HCT116 (cell line): ENCODE results near the gene PRCD. TPM values are rescaled to one million over a fixed set of nuclear protein-coding genes. Genes with fewer than 3 reads are reported as not detected.
"Not testable (repeated sequence)": the region's sequence is repeated elsewhere in the genome, so short reads cannot be mapped to it uniquely, and the experiment has no call there.

Source experiments
- ATAC-seq: fragments of 200-7000 bp; cut with Tn5 transposase; 2 replicates; pipeline ENCODE4 v1.9.1; 2020; ENCODE audit warnings: mild to moderate bottlenecking, moderate library complexity
- BruUV-seq: library from RNA; stranded (reverse); fragments of 400-500 nt; replicated peaks from 2 replicates; lab custom pipeline; 2021; lab: Mats Ljungman, UMichigan
- CTCF ChIA-PET: fragments of 300-600 bp; sonication (Branson Sonifier 250); formaldehyde crosslinking; loops from one replicate; lab custom pipeline; 2021; ENCODE audit warnings: antibody characterized with exemption; lab: Charles Lee
- POLR2A ChIA-PET: fragments of 300-600, 350-600 bp; sonication (Branson Sonifier 250); formaldehyde crosslinking; loops from one replicate; lab custom pipeline; 2021; ENCODE audit warnings: antibody characterized with exemption; lab: Charles Lee
- RAD21 ChIA-PET, 2 experiments: fragments of 300-600 bp; sonication (Branson Sonifier 250); formaldehyde crosslinking; loops; one replicate each; lab custom pipeline; 2023; ENCODE audit warnings: low total read pairs in 2 of 2; ENCODE audit not compliant: uncharacterized antibody in 2 of 2, unreplicated experiment in 2 of 2, low non-redundant PET in 1 of 2; lab: Charles Lee
- DNase-seq: peaks from one replicate; pipeline ENCODE4 v3.0.0-alpha.2; 2010; ENCODE audit warnings: low read depth, low spot score
- H2AFZ ChIP-seq: fragments of 200-600 bp; shearing (Covaris generic), sonication (generic); 2 replicates; pipeline ENCODE4 v1.6.1; 2017; ENCODE audit warnings: low read depth, mixed run types, mixed read lengths, antibody characterized with exemption, low read length; ENCODE audit not compliant: poor library complexity, severe bottlenecking
- H3K27ac ChIP-seq: 2 replicates; pipeline ENCODE4 v1.5.1; 2012; ENCODE audit warnings: low read depth, low read length
- H3K27me3 ChIP-seq: fragments of 200-600 bp; sonication (generic); 2 replicates; pipeline ENCODE4 v1.6.1; 2016; ENCODE audit warnings: mixed run types, low read length, mixed read lengths; ENCODE audit not compliant: insufficient read depth
- H3K36me3 ChIP-seq, 2 experiments: fragments of 200-500 bp in 1 of 2; fragments of 200-600 bp in 1 of 2; sonication (Bioruptor generic) in 1 of 2; sonication (generic) in 1 of 2; 2 replicates each; pipeline versions ENCODE4 v1.5.1 to v1.6.1; 2014 to 2016; ENCODE audit warnings: low read length in 2 of 2, inconsistent platforms in 1 of 2, mixed read lengths in 1 of 2, mixed run types in 1 of 2; ENCODE audit not compliant: insufficient read depth in 2 of 2, control insufficient read depth in 1 of 2
- H3K4me1 ChIP-seq, 2 experiments: fragments of 200-600 bp in 1 of 2; sonication (generic) in 1 of 2; 2 replicates each; pipeline versions ENCODE4 v1.5.1 to v1.6.1; 2012 to 2017; ENCODE audit warnings: low read length in 2 of 2, inconsistent platforms in 1 of 2, mild to moderate bottlenecking in 1 of 2, mixed read lengths in 1 of 2, mixed run types in 1 of 2, moderate library complexity in 1 of 2; ENCODE audit not compliant: insufficient read depth in 2 of 2, control insufficient read depth in 1 of 2
- H3K4me2 ChIP-seq: fragments of 200-600 bp; sonication (generic); 2 replicates; pipeline ENCODE4 v1.6.1; 2017; ENCODE audit warnings: mixed run types, low read length, mixed read lengths
- H3K4me3 ChIP-seq, 2 experiments: fragments of 200-600 bp in 1 of 2; sonication (generic) in 1 of 2; replicated peaks in 1 of 2; 2 replicates each; pipeline ENCODE4 v1.5.1; 2011 to 2016; ENCODE audit warnings: low read length in 2 of 2, control low read depth in 1 of 2, low read depth in 1 of 2, mild to moderate bottlenecking in 1 of 2, mixed read lengths in 1 of 2, mixed run types in 1 of 2
- H3K79me2 ChIP-seq: fragments of 200-600 bp; sonication (generic); 2 replicates; pipeline ENCODE4 v1.6.1; 2017; ENCODE audit warnings: mild to moderate bottlenecking, mixed run types, low read length, moderate library complexity, mixed read lengths; ENCODE audit not compliant: insufficient read depth
- H3K9ac ChIP-seq: fragments of 200-600 bp; sonication (generic); 2 replicates; pipeline ENCODE4 v1.6.1; 2016; ENCODE audit warnings: low read length, mixed read lengths
- H3K9me2 ChIP-seq: fragments of 200-600 bp; sonication (generic), shearing (Covaris generic); 2 replicates; pipeline ENCODE4 v1.6.1; 2017; ENCODE audit warnings: mixed run types, mild to moderate bottlenecking, moderate library complexity; ENCODE audit not compliant: insufficient read depth
- H3K9me3 ChIP-seq, 2 experiments: fragments of 200-500 bp in 1 of 2; fragments of 200-600 bp in 1 of 2; sonication (Bioruptor generic) in 1 of 2; sonication (generic) in 1 of 2; 2 replicates each; pipeline ENCODE4 v1.6.1; 2014 to 2017; ENCODE audit warnings: low read length in 2 of 2, mixed read lengths in 2 of 2, inconsistent platforms in 1 of 2, low read depth in 1 of 2, mild to moderate bottlenecking in 1 of 2, mixed run types in 1 of 2, moderate library complexity in 1 of 2; ENCODE audit not compliant: control insufficient read depth in 1 of 2, insufficient read depth in 1 of 2
- H4K20me1 ChIP-seq: fragments of 200-600 bp; sonication (generic), shearing (Covaris generic); 2 replicates; pipeline ENCODE4 v1.6.1; 2017; ENCODE audit warnings: mixed run types, mild to moderate bottlenecking, moderate library complexity; ENCODE audit not compliant: insufficient read depth
- intact Hi-C: fragments of 100-400 bp; cut with micrococcal nuclease; formaldehyde crosslinking; loops from 2 replicates; pipeline ENCODE4 v1.10.0; 2022
- total RNA-seq: library from RNA; stranded (reverse); gene quantifications from one replicate; pipeline ENCODE4 v1.2.1, GENCODE V29; 2021; ENCODE audit not compliant: unreplicated experiment
- TF ChIP-seq, protein P1 (sequence below), 3 experiments: fragments of 200-600 bp in 1 of 3; sonication (generic) in 1 of 3; IDR thresholded peaks in 2 of 3; conservative IDR thresholded peaks in 1 of 3; 2 replicates each; pipeline ENCODE4 v1.5.1; 2012 to 2017; ENCODE audit warnings: low read depth in 2 of 3, low read length in 2 of 3, antibody characterized with exemption in 1 of 3, borderline replicate concordance in 1 of 3, control low read depth in 1 of 3, mild to moderate bottlenecking in 1 of 3, mixed read lengths in 1 of 3, mixed run types in 1 of 3, moderate library complexity in 1 of 3; ENCODE audit not compliant: insufficient read depth in 1 of 3

The PRCD gene
- total RNA-seq, 1 experiment from 2014 or later, result not detected

DNA sequence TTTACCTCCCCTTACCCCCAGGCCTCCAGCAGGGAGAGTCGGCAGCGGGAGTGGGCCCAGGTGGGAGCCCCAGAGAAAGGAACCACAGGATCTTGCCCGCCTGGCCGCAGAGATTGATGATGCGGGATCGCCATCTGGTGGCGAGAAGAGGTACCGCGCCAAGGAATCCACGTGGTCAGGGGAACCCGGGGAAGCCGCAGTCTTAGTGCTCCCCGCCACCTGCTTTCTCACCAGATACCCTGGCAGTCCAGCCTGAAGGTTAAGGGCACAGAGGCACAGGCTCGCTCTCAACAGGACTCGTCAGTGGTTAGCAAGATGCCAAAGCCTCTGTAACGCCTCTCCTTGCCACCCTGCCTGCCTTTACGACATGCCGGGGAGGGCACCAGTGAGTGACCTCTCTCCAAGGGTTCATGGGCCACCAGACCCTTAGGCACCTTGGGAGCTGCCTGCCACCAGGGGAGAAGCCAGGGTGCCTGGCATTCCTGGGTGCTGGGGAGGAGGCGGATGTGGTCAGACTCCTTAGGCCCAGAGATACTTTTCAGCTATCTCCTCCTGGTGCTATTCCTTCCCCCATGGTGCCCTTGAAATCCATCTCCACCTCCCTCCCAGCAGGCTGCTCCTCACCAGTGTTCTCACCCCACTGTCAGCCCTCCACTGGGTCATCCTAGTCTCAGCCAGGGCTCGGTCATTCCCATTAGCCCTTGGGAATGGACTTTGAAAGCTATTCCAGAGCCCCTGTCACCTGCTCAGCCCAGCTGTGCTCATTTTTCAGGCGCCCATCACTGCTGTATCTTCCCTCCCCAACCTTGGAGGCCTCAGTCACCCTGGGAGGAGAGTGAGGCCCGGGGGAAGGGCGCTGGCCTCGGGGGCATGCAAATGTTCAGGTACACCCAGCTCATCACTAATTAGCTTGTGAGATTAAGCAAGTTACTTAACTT is 33.2 kb upstream of the PRCD start (continued):
- TF ChIP-seq, protein P1, sequence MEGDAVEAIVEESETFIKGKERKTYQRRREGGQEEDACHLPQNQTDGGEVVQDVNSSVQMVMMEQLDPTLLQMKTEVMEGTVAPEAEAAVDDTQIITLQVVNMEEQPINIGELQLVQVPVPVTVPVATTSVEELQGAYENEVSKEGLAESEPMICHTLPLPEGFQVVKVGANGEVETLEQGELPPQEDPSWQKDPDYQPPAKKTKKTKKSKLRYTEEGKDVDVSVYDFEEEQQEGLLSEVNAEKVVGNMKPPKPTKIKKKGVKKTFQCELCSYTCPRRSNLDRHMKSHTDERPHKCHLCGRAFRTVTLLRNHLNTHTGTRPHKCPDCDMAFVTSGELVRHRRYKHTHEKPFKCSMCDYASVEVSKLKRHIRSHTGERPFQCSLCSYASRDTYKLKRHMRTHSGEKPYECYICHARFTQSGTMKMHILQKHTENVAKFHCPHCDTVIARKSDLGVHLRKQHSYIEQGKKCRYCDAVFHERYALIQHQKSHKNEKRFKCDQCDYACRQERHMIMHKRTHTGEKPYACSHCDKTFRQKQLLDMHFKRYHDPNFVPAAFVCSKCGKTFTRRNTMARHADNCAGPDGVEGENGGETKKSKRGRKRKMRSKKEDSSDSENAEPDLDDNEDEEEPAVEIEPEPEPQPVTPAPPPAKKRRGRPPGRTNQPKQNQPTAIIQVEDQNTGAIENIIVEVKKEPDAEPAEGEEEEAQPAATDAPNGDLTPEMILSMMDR (IDR thresholded peaks at IDR 0.05 in 2 of 3, conservative IDR thresholded peaks at IDR 0.05 in 1 of 3; ENCODE audit: borderline replicate concordance in 1 of 3, insufficient read depth in 1 of 3, low read depth in 2 of 3, low read length in 2 of 3), result peak; percentile 94 to 99 (median 98)

DNA sequence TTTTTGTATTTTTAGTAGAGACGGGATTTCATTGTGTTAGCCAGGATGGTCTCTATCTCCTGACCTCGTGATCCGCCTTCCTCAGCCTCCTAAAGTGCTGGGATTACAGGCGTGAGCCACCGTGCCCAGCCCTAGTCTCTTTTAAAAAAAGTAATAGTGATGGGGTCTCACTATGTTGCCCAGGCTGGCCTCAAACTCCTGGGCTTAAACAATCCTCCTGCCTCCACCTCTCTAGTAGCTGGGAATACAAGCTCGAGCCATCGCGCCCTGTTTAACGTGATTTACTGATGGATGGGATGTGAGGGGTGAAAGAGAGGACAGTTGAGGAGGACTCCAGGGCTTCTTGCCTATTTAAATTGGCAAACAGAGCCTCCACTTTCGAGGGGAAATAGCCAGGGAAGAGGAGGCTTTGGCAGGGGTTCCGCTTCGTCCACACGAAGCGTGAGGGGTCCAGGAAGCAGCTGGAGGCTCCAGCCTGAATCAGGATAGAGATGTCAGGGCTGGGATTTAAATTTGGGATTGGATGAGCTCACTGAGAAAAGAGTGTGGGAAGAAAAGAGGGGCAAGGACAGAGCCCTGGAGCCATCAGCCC is 31.3 kb upstream of the PRCD start:
- H3K27ac ChIP-seq, H3K27me3 ChIP-seq, H3K4me2 ChIP-seq, H3K79me2 ChIP-seq, H3K9ac ChIP-seq, DNase-seq, H3K9me3 ChIP-seq, H3K36me3 ChIP-seq, H4K20me1 ChIP-seq, BruUV-seq, RAD21 ChIA-PET, H3K9me2 ChIP-seq, intact Hi-C loops, ATAC-seq, H2AFZ ChIP-seq, H3K4me3 ChIP-seq: not testable (repeated sequence)
- peaks cover 2 to 18% of the 10 kb centered on the region in 2 experiments; a peak in 3 of 4 replicates for H3K4me1 ChIP-seq
- ChIA-PET POLR2A (interaction anchor here (1.9 kb wide), 1 partner anchor 51 kb away, joined by 5 read pairs; no protein-coding TSS in a partner anchor), CTCF (interaction anchor here (0.8 to 9.5 kb wide), 6 partner anchors 14 to 229 kb away, joined by 3 to 100 read pairs (median 5); no protein-coding TSS in a partner anchor)
